PC-3 (cell line): Measurements from ENCODE around the gene DAAM2. TPM values are rescaled to one million over a fixed set of nuclear protein-coding genes. Genes with fewer than 3 reads are reported as not detected.

ENCODE experiments used
- ATAC-seq: fragments of 200-7000 bp; cut with Tn5 transposase; 2 replicates; pipeline ENCODE4 v1.9.1; 2020; ENCODE audit warnings: mild to moderate bottlenecking, moderate library complexity
- BruUV-seq: library from RNA; stranded (reverse); fragments of 400-500 nt; replicated peaks from 2 replicates; lab custom pipeline; 2021; lab: Mats Ljungman, UMichigan
- CTCF ChIA-PET: fragments of 300-600 bp; sonication (Branson Sonifier 250); formaldehyde crosslinking; loops from one replicate; lab custom pipeline; 2022; ENCODE audit warnings: antibody characterized with exemption; lab: Charles Lee
- POLR2A ChIA-PET: fragments of 300-600 bp; sonication (Branson Sonifier 250); formaldehyde crosslinking; loops from one replicate; lab custom pipeline; 2022; ENCODE audit warnings: antibody characterized with exemption; ENCODE audit not compliant: unreplicated experiment; lab: Charles Lee
- DNase-seq: peaks from one replicate; pipeline ENCODE4 v3.0.0-alpha.2; 2015
- H2AFZ ChIP-seq: fragments of 300-600 bp; sonication (generic); 2 replicates; pipeline ENCODE4 v1.6.0; 2016; ENCODE audit warnings: antibody characterized with exemption, low read length
- H3F3A ChIP-seq: fragments of 300-600 bp; sonication (generic); one replicate; pipeline ENCODE4 v1.6.0; 2017; ENCODE audit warnings: antibody characterized with exemption, low read length, control low read depth, mild to moderate bottlenecking; ENCODE audit not compliant: unreplicated experiment
- H3K27ac ChIP-seq: fragments of 300-600 bp; sonication (generic); 2 replicates; pipeline ENCODE4 v1.5.1; 2016; ENCODE audit warnings: mild to moderate bottlenecking, low read length
- H3K27me3 ChIP-seq: fragments of 300-600 bp; sonication (generic); 2 replicates; pipeline ENCODE4 v1.6.1; 2016; ENCODE audit warnings: low read length, mixed read lengths
- H3K36me3 ChIP-seq: fragments of 300-600 bp; sonication (generic); 2 replicates; pipeline ENCODE4 v1.6.1; 2016; ENCODE audit warnings: low read depth, mixed run types, low read length, mixed read lengths
- H3K4me1 ChIP-seq: fragments of 300-600 bp; sonication (generic); 2 replicates; pipeline ENCODE4 v1.5.1; 2016; ENCODE audit warnings: low read length; ENCODE audit not compliant: insufficient read depth
- H3K4me2 ChIP-seq: fragments of 300-600 bp; sonication (generic); 2 replicates; pipeline ENCODE4 v1.6.0; 2016; ENCODE audit warnings: low read length
- H3K4me3 ChIP-seq: fragments of 300-600 bp; sonication (generic); 2 replicates; pipeline ENCODE4 v1.5.1; 2016; ENCODE audit warnings: mild to moderate bottlenecking, low read length, mixed read lengths
- H3K79me2 ChIP-seq: fragments of 300-600 bp; sonication (generic); 2 replicates; pipeline ENCODE4 v1.6.1; 2017; ENCODE audit warnings: low read length, mixed read lengths
- H3K9ac ChIP-seq: fragments of 300-600 bp; sonication (generic); 2 replicates; pipeline ENCODE4 v1.6.0; 2016; ENCODE audit warnings: mild to moderate bottlenecking, low read length
- H3K9me2 ChIP-seq: fragments of 300-600 bp; sonication (generic); replicated peaks from 2 replicates; pipeline ENCODE4 v1.6.1; 2016; ENCODE audit warnings: mixed run types, low read length, mixed read lengths
- H3K9me3 ChIP-seq: fragments of 300-600 bp; sonication (generic); 2 replicates; pipeline ENCODE4 v1.6.1; 2016; ENCODE audit warnings: low read length, mixed read lengths
- H4K20me1 ChIP-seq: fragments of 300-600 bp; sonication (generic); 2 replicates; pipeline ENCODE4 v1.6.1; 2016; ENCODE audit warnings: low read length, mixed read lengths
- CTCF ChIP-seq: fragments of 300-600 bp; sonication (generic); conservative IDR thresholded peaks from 2 replicates; pipeline ENCODE4 v1.5.1; 2017; ENCODE audit warnings: antibody characterized with exemption, low read depth, mild to moderate bottlenecking, low read length
- EZH2 ChIP-seq: fragments of 300-600 bp; sonication (generic); IDR thresholded peaks from one replicate; pipeline ENCODE4 v1.6.1; 2017; ENCODE audit warnings: antibody characterized with exemption, mild to moderate bottlenecking, low read length; ENCODE audit not compliant: unreplicated experiment
- EZH2phosphoT487 ChIP-seq: fragments of 300-600 bp; sonication (generic); IDR thresholded peaks from 2 replicates; pipeline ENCODE4 v1.6.1; 2018; ENCODE audit warnings: mild to moderate bottlenecking, antibody characterized with exemption, low read length, borderline replicate concordance
- intact Hi-C: fragments of 100-400 bp; cut with micrococcal nuclease; formaldehyde crosslinking; loops from 2 replicates; pipeline ENCODE4 v1.9.0; 2023
- total RNA-seq: library from RNA; depleted of rRNA; stranded (reverse); fragments of >200 nt; gene quantifications from 2 replicates; pipeline ENCODE4 v1.2.3, GENCODE V29; 2014

DAAM2 gene
- total RNA-seq, 1 experiment from 2014 or later = not detected

GRCh38 chr6:39932386-39932910 is 140.3 kb downstream of the DAAM2 start:
- ChIA-PET POLR2A (no interaction called here), CTCF (no interaction called here)
- no peak overlapping the region for H3K4me2 ChIP-seq
- no peaks in the 10 kb centered on the region for H3K9me3 ChIP-seq
- intact Hi-C loops = no loop called here
- no peaks in the 10 kb centered on the region for H3K9me2 ChIP-seq
- TF ChIP-seq EZH2phosphoT487 (no peak), EZH2 (no peak), CTCF (no peak)
- no TSS peak for BruUV-seq
- H3F3A ChIP-seq = no peaks in the 10 kb centered on the region
- DNase-seq = no peak
- no peaks in the 10 kb centered on the region for H4K20me1 ChIP-seq
- no peaks in the 10 kb centered on the region for H3K79me2 ChIP-seq
- H2AFZ ChIP-seq = no peak overlapping the region
- H3K27me3 ChIP-seq = no peaks in the 10 kb centered on the region
- peaks cover 33% of the 10 kb centered on the region for H3K4me1 ChIP-seq
- no peak overlapping the region for H3K4me3 ChIP-seq
- no peak for ATAC-seq
- H3K9ac ChIP-seq = no peak overlapping the region
- no peak overlapping the region for H3K27ac ChIP-seq
- no peaks in the 10 kb centered on the region for H3K36me3 ChIP-seq

GRCh38 chr6:39933669-39934130 is 141.5 kb downstream of the DAAM2 start:
- Histone ChIP-seq H3K36me3 (no peaks in the 10 kb centered on the region), H3K27ac (no peak overlapping the region), H3K4me2 (peak overlapping the region; percentile 91), H3K79me2 (no peaks in the 10 kb centered on the region), H3K9me3 (no peaks in the 10 kb centered on the region), H3K9ac (peak overlapping the region; percentile 45; the same call in 1 of the 2 replicates), H4K20me1 (no peaks in the 10 kb centered on the region), H3F3A (no peaks in the 10 kb centered on the region), H3K27me3 (no peaks in the 10 kb centered on the region), H3K9me2 (no peaks in the 10 kb centered on the region), H3K4me3 (peak overlapping the region; percentile 87), H3K4me1 (peaks cover 31% of the 10 kb centered on the region), H2AFZ (peak overlapping the region; percentile 94)
- intact Hi-C loops = no loop called here
- TF ChIP-seq EZH2phosphoT487 = no peak
- no peak for TF ChIP-seq CTCF
- TF ChIP-seq EZH2 = no peak
- POLR2A ChIA-PET = no interaction called here
- ATAC-seq (peak; percentile 3), DNase-seq (no peak)
- BruUV-seq = no TSS peak
- CTCF ChIA-PET = no interaction called here

- Histone ChIP-seq H3K4me1 (peaks cover 26% of the 10 kb centered on the region), H2AFZ (peak within 1 kb of the TSS; percentile 94)
- POLR2A ChIA-PET = interaction anchor here (0.6 kb wide), 1 partner anchor 1145 kb away, joined by 5 read pairs; no protein-coding TSS in a partner anchor
Measured at GRCh38 chr6:39934131-39934757, 142.1 kb downstream of the DAAM2 start, which contains the start of gene MOCS1. TSS of gene MOCS1 (minus strand) at chr6:39934462. CDS start at chr6:39934417, 45 bp downstream.

More at GRCh38 chr6:39934131-39934757, 142.1 kb downstream of the DAAM2 start, which contains the start of gene MOCS1:
- peak; percentile 54 for DNase-seq
- no peaks in the 10 kb centered on the region for H3K27me3 ChIP-seq
- no peak for TF ChIP-seq EZH2
- no peak for TF ChIP-seq CTCF
- no peak for TF ChIP-seq EZH2phosphoT487
- no peaks in the 10 kb centered on the region for H3K79me2 ChIP-seq
- ATAC-seq = peak; percentile 84
- no peaks in the 10 kb centered on the region for H3K36me3 ChIP-seq
- H3K9ac ChIP-seq = peak within 1 kb of the TSS; percentile 45; the same call in 1 of the 2 replicates
- H3K27ac ChIP-seq = no peak within 1 kb of the TSS
- peak within 1 kb of the TSS; percentile 91 for H3K4me2 ChIP-seq
- CTCF ChIA-PET = no interaction called here
- intact Hi-C loops = no loop called here
- BruUV-seq = no TSS peak
- no peaks in the 10 kb centered on the region for H3K9me2 ChIP-seq
- no peaks in the 10 kb centered on the region for H4K20me1 ChIP-seq
- no peaks in the 10 kb centered on the region for H3K9me3 ChIP-seq
- H3F3A ChIP-seq = no peaks in the 10 kb centered on the region
- H3K4me3 ChIP-seq = peak within 1 kb of the TSS; percentile 87
